HPDE6-E6E7 (cell line): ENCODE measurements around the gene FCRLB.
"Not testable (repeated sequence)": the region's sequence is repeated elsewhere in the genome, so short reads cannot be mapped to it uniquely, and the experiment has no call there.

Source experiments
- DNase-seq: peaks from one replicate; pipeline ENCODE4 v3.0.0; 2011; ENCODE audit warnings: missing footprints; ENCODE audit errors: extremely low spot score

FCRLB gene, protein sequence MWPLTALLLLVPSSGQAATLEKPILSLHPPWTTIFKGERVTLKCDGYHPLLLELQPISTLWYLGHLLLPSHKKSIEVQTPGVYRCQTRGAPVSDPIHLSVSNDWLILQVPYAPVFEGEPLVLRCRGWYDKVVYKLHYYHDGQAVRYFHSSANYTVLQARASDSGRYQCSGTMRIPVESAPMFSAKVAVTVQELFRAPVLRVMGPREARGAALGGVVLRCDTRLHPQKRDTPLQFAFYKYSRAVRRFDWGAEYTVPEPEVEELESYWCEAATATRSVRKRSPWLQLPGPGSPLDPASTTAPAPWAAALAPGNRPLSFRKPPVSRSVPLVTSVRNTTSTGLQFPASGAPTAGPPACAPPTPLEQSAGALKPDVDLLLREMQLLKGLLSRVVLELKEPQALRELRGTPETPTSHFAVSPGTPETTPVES

DNA sequence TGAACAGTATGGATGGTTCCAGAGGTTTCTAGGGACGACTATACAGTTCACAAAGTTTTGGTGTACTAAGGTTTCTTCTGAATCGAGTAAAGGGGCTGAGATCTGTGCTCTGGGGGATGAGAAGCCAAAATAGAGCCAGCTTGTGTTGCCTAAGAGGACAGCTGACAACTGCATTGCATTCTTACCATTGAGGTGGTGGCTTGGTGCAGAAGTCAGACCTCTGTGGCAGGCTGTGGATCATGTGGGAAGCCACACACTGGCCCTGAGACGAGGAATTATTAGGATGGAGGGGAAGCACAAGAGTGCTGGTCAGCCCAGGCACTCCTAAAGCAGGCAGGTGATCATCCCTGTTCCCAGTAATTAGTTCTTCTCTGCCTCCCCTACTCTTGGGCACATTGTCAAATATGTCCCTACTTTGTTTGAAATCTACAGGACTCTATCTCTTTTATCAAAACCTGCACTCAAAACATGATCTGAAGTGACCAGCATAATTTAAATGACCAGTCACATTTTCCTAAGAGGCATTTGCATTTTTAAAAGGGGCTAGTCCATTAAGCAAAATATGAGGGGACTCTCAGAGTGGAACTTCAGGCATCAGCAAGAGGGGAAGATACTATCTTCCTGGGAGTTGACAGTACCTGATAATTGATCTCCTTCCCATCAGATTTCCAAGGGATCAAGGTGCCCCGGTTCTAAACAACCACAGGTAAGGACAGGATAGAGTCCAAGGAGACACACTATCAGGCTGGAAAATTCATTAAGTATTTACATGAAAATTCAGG, at the start of gene FCRLB:
TSS of gene FCRLB (plus strand) at position 589 of the 782 bp plus-strand sequence. CDS start 1,129 bp downstream, outside the sequence.
- DNase-seq: no peak

DNA sequence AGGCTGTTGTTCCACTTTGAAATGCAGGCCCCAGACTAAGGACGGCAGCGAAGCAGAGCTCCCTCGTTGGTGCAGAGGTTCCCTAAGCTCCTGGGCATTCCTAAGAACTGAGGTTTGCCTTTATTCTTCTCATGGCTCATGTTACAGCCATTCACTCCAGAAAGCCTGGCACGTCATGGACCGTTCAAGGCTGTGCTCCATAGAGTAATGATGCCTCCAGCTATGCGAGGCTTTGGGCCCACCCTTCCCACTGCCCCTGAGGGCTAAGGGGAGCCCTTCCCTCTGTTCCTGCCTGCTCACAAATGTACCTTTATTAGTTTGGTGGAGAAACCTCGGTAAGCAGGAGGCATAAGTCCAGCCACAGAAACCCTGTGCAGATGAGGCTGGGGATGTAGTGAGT, 47.9 kb upstream of the FCRLB start:
- not testable (repeated sequence) for DNase-seq

DNA sequence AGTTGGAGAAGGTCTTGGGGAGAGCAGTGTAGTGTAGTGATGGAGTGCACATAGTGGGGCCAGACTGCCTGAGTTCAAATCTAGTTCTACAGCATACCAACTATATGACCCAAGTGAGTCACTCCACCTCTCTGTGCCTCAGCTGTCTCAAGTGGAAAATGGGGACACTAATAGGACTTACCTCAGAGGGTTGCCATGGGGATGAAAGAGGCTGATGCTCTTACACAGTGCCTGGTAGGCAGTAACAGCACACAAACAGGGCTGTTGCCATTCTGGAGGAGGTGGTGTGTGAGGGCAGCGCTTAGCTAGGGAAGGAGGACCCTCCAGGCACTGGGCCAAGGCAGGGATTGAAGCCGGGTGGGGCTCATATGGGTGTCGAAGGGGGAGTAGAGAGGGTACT, 46.9 kb upstream of the FCRLB start:
- DNase-seq: not testable (repeated sequence)

DNA sequence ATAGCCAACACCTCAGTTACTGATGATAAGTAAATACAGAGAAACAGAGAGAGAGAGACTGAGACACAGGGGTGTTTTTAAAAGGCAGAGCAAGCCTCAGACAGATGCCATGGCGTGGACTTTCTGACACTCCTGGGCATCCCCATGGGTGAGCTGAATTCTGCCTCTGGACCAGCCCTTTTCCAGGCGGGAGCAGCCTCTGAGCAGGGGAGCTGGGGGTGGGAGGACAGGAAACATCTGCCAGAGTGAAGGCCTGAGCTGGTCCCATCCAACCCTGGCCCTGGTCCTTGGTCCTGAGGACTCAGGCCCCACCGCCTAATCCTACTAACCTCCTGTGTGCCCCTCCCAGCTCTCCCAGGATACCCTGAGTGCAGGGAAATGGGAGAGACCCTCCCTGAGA, 46.4 kb upstream of the FCRLB start:
- DNase-seq: not testable (repeated sequence)

DNA sequence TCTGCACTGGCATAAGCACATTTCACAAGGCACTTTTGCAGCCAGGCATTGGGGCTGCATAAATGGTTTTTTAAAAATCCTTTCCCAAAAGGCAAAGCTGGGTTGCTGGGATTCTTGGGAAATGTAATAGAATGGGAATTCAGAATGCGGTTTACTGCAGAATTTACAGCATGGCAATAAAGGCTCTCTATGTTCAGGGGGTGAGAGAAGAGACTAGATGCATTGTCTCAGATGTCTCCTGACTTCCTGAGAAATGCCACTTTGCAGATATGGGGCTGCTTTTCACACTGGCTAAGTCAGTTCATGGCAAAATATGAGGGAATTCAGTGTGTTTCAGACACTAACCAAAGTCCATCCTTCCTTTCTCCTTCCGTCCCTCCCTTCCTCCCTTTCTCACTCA, 44.9 kb upstream of the FCRLB start:
- no peak for DNase-seq

DNA sequence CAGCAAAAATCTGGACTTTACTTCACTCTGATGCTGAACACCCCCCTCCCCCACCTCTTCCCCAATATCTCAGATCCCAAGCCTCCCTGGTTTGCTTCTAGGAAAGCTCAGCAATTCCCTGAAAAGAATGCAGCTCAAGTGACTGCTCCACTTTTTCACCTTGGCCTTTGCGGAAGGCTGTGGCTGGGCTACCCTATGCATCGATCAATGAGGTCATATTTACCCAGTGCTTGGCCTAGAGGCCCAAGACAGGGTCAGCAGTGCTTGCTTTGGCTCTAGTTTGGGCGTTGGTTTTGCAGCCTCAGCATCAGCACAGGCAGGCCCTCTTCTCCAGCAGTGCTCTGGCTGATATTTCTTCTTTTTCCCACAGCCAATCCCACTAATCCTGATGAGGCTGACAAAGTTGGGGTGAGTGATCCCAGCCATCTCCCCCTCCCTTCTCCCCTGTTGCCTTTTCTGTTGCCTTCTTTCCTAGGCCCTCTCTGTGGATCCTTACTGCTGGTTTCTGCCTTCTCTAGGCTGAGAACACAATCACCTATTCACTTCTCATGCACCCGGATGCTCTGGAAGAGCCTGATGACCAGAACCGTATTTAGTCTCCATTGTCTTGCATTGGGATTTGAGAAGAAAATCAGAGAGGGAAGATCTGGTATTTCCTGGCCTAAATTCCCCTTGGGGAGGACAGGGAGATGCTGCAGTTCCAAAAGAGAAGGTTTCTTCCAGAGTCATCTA, 44.2 kb upstream of the FCRLB start:
- DNase-seq: no peak

DNA sequence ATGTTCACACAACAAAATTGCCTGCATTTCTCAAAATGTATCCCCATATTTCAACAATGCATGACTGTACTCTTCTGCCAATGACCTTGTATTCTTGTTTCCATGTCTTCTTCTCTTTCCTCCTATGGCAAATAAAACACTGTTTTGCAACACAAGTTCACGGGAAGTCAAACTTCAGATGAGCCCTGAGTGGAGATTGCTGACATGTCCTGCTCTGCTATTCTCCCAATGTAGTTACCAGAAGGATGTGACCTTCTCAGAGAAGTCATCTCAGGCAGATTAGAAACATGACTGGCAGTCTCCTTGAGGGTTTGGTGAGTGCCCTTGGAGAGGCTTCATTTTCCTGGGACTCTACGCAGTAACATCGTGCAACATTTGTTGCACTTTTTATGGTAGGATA, 42.8 kb upstream of the FCRLB start:
- DNase-seq: no peak

DNA sequence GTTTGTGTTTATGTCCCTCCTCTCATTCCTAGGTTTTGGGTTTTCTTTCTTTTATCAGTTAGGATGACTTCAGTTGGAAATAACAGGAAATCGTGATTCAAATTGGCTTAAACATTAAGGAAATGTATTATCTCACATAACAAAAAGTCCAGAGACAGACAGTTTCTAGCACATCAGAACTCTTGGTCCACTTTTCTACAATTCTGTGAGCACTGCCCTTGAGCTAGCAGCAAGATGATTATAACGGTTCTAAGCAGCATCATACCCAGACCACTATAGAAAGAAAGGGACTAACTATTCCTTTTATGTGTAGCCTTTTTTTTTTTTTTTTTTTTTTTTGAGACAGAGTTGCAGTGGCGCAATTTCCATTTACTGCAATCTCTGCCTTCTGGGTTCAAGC, 39.5 kb upstream of the FCRLB start:
- DNase-seq: no peak

DNA sequence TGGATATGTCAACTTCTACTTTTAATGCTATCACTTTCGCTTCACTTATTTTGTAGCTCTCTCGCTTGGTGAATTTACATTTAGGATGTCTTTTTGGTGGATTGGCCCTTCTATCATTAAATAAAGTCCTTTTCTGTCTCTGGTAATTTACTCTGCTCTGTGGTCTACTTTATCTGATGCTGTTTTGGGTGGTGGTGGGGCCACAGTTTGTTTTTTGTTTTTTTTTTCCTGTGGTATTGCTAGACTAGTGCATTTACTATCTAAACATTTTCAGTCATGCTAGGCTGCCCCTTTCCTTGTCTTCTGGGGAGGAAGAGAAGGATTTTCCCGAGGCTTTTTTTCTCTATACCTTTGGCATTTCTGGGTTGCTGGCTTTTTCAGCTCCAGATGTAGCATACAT, 32.4 kb upstream of the FCRLB start:
- no peak for DNase-seq

DNA sequence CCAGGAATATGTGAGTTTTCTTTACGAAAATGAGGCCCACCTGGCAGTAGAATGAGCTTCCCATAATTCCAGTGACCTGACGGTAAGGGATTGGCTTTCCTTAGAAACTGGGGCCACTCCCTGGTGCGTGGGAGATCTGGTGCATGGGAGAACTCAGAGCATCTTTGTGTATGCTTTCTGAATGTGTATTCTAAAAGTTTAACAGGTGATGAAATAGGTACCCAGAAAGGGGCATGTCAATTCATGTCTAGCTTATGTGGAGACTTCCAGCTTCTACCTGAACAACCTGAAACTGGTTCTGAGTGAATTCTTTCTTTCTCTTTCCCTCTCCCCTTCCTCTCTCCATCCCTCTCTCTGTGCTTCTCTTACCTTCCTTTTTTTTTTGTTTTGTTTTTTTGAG, 29.5 kb upstream of the FCRLB start:
- DNase-seq: no peak

DNA sequence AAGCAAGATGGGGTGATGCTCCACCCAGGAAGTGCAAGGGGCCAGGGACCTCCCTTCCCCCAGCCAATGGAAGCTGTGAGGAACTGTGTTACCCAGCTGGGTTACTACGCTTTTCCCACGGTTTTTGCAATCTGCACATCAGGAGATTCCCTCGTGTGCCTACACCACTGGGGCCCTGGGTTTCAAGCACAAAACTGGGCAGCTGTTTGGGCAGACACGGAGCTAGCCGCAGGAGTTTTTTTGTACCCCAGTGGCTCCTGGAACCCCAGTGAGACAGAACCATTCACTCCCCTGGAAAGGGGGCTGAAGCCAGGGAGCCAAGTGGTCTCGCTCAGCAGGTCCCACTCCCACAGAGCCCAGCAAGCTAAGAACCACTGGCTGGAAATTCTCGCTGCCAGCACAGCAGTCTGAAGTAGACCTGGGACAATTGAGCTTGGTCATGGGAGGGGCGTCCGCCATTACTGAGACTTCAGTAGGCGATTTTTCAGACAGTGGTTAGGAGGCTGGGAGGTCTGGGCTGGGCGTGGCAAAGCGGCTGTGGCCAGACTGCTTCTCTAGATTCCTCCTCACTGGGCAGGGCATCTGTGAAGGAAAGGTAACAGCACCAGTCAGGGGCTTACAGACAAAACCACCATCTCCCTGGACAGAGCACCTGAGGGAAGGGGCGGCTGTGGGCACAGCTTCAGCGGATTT, 28.2 kb upstream of the FCRLB start:
- not testable (repeated sequence) for DNase-seq

DNA sequence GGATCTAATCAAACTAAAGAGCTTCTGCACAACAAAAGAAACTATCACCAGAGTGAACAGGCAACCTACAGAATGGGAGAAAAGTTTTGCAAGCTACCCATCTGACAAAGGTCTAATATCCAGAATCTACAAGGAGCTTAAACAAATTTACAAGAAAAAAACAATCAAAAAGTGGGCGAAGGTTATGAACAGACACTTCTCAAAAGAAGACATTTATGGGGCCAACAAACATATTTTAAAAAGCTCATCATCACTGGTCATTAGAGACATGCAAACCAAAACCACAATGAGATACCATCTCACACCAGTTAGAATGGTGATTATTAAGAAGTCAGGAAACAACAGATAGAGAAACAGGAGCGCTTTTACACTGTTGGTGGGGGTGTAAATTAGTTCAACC, 23.0 kb upstream of the FCRLB start:
- DNase-seq: not testable (repeated sequence)

DNA sequence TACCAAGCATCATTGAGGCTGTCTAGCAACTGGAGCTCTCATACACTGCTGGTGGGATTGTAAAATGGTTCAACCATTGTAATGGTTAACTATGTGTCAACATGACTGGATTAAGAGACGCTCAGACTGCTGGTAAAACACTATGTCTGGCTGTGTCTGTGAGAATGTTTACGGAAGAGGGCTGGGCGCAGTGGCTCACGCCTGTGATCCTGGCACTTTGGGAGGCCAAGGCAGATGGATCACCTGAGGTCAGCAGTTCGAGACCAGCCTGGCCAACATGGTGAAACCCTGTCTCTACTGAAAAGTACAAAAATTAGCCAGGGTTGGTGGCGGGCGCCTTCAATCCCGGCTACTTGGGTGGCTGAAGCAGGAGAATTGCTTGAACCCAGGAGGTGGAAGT, 19.1 kb upstream of the FCRLB start:
- no peak for DNase-seq

DNA sequence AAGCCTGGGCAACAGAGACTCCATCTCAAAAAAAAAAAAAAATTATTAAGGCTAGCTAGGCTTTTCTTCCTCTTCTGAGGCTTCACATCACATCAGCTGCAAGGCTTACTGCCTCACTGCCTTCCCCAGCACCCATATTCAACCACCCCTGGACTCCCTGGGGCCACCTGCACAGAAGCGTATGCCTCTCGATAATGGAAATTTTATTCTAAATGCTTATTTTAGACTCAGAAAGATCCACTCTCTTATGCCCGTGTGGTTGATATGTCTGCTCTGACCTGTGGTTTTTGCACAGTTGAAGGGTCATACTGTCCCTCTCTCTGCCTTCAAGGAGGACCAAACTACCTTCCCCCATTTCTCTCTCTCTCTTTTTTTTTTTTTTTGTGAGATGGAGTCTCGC, 15.8 kb upstream of the FCRLB start:
- DNase-seq: no peak

DNA sequence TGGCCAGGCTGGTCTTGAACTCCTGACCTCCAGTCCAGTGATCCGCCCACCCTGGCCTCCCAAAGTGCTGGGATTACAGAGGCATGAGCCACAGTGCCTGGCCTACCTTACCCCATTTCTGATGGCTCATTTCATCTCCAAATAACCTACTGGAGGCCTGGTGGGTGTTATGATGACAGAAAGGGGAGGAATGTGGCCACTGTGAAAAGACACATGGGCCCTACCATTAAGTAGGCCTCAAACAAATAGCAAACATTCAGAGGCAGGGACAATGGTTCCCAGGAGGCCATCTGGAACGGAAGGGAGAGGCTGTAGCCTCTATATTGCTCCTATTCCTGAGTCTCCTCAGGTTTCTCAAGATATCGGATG, 15.2 kb upstream of the FCRLB start:
- no peak for DNase-seq

DNA sequence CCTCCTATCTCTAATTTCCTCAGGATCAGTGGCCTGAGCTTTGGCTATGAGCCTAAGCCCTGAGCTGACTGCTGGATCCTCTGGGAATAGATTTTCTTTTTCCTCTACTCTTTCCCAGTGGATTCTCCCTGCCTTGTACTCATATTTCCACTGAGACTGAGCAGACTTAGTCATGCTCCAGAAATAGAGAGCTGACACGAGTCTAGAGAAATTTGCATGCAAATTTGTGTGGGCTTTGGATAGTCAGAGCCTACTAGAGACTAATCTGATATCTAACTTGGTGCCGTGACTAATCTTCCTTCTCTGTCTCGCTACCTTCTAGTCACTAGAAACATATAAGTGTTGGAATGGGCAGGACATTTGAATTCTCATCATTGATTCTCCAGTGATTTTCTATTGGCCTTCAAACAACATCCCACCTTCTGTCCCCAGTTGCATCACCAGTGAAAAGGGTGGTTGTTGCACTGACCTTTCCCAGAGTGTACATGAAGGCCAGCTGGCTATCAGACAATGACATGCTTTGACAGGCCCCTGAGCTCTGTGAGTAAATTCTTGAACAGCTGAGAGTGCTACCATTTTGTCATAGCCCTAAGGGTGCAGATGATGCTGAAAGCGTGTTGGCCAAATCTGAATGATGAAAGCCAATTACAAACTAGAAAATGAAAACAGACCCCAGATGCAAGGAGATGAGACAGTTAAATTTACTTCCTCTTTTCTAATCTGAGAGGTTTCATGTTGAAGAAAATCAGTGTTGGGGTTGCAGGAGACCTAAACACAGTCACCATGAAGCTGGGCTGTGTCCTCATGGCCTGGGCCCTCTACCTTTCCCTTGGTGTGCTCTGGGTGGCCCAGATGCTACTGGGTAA, 14.6 kb upstream of the FCRLB start, which contains the start of gene FCRLA:
TSS of gene FCRLA (plus strand) at position 748 of the 866 bp plus-strand sequence. CDS start at position 784, 36 bp downstream.
- peak; percentile 62 for DNase-seq

DNA sequence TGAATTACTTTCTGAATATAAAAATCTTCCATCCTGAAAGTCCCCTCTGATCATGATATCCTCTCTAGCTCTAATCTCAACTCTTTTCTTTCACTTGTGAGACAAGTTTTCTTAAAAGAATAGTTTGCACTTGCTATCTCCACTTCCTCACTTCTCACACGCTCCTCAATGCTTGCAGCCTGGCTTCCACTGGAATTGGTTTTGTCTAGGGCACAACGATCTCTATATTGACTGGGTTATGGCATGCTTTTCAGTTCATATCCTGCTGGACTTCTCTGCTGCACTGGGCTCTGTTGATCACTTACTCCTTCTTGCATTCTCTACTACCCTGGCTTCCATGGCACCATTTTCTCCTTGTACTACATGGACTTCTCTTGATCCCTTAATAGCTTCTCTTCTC, 13.8 kb upstream of the FCRLB start:
- DNase-seq: no peak

DNA sequence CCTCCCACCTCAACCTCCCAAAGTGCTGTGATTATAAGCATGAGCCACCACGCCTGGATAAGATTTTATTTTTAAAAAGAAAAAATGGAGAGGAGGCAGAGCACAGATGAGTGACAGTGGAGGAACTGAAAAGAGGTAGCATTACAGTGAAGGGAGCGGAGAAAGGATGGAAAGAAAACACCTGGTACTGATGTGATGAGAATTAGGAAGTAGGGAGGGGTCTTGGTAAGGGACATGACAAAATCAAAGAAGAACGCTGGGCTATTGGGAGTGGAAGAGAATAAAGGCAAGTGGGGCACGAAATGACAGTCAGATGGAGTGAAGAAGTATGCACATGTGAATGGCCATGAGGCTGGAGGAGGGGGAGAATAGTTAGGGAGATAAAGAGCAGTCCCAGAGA, 12.0 kb upstream of the FCRLB start:
- DNase-seq: no peak

DNA sequence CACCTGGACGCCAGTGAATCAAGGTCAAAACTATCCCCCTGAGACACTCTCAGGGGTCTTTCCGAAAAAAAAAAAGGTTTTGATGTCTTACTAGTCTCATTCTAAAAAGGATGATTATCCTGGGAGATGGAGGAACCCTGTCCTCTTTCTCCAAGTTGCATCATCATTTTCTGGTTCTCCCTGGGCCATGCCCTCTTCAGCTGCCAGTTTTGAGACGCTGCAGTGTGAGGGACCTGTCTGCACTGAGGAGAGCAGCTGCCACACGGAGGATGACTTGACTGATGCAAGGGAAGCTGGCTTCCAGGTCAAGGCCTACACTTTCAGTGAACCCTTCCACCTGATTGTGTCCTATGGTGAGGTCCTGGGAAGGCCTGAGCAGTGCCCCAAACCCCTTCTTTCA, 10.8 kb upstream of the FCRLB start:
- no peak for DNase-seq

DNA sequence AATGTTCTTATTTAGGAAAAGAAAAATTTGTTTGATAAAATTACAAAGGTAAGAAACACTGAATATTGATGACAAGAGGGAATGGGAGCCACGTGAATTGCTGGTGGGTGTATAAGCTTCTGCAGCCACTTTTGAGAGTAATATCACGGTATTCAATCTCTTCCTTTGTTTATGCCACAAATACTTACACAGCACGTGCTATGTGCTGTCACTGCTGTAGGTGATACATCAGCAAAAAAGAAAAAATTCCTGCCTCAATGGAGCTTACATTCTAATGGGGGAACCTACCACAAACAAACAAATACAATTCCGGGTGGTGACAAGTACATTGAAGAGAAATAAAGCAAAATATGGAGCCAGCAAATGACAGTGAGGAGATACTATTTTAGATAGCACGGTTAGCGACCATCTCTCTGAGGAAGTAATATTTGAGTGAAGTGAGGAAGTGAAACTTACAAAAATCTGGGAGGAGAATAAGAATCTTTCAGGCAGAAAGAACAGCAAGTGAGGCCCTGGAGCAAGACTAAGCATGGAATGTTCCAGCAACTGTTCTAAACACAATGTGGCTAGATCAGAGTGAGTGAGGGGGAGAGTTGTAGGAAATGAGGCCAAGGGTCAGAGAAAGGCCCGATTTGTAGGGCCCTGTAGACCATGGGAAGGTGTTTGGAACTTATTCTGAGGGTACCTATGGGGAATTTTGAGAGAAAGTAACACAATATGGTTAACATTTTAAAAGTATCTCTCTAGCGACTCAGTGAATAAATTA, 2.6 kb upstream of the FCRLB start:
- no peak for DNase-seq
